ENCODE data around the gene PILRA. TPM values are rescaled to one million over a fixed set of nuclear protein-coding genes. Genes with fewer than 3 reads are reported as not detected.

Gene PILRA
- total and polyA plus RNA-seq, 2 experiments from 2014 or later, result 2.2 to 3.0 TPM

- Histone ChIP-seq H3K9me3 (ENCODE audit: low read depth) (no peaks in the 10 kb centered on the region), H3K4me3 (no peak overlapping the region), H3K4me1 (ENCODE audit: insufficient read depth) (no peaks in the 10 kb centered on the region), H2AFZ (no peak overlapping the region), H3K27ac (no peak overlapping the region), H3K27me3 (no peaks in the 10 kb centered on the region), H3K9me2 (replicated peaks; ENCODE audit: insufficient read depth) (no peaks in the 10 kb centered on the region), H3K79me2 (no peaks in the 10 kb centered on the region), H3K4me2 (no peak overlapping the region), H3K36me3 (replicated peaks; ENCODE audit: insufficient read depth, low read depth) (no peaks in the 10 kb centered on the region), H4K20me1 (ENCODE audit: insufficient read depth, poor library complexity, severe bottlenecking) (no peaks in the 10 kb centered on the region)
- no peak for TF ChIP-seq EZH2 (IDR thresholded peaks at IDR 0.05; ENCODE audit: borderline replicate concordance)
- TF ChIP-seq, protein P1, sequence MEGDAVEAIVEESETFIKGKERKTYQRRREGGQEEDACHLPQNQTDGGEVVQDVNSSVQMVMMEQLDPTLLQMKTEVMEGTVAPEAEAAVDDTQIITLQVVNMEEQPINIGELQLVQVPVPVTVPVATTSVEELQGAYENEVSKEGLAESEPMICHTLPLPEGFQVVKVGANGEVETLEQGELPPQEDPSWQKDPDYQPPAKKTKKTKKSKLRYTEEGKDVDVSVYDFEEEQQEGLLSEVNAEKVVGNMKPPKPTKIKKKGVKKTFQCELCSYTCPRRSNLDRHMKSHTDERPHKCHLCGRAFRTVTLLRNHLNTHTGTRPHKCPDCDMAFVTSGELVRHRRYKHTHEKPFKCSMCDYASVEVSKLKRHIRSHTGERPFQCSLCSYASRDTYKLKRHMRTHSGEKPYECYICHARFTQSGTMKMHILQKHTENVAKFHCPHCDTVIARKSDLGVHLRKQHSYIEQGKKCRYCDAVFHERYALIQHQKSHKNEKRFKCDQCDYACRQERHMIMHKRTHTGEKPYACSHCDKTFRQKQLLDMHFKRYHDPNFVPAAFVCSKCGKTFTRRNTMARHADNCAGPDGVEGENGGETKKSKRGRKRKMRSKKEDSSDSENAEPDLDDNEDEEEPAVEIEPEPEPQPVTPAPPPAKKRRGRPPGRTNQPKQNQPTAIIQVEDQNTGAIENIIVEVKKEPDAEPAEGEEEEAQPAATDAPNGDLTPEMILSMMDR (IDR thresholded peaks at IDR 0.05; ENCODE audit: poor library complexity), result no peak
- no peak for TF ChIP-seq EZH2phosphoT487 (IDR thresholded peaks at IDR 0.05; ENCODE audit: low read depth, severe bottlenecking, unreplicated experiment)
- WGBS (ENCODE audit: low lambda C conversion rate, missing lambda C conversion rate), result 89% methylated on average over 1 of the region's 1 CpG
- no peak for DNase-seq (ENCODE audit: low spot score)
These were observed 46.5 kb downstream of the PILRA start for GRCh38 chr7:100419660-100420226.

GRCh38 chr7:100423315-100423714, 50.0 kb downstream of the PILRA start:
- Histone ChIP-seq H3K9me3 (ENCODE audit: low read depth) (no peaks in the 10 kb centered on the region), H3K36me3 (replicated peaks; ENCODE audit: insufficient read depth, low read depth) (no peaks in the 10 kb centered on the region), H3K9me2 (replicated peaks; ENCODE audit: insufficient read depth) (no peaks in the 10 kb centered on the region), H3K4me1 (ENCODE audit: insufficient read depth) (no peaks in the 10 kb centered on the region), H4K20me1 (ENCODE audit: insufficient read depth, poor library complexity, severe bottlenecking) (no peaks in the 10 kb centered on the region), H3K27me3 (no peaks in the 10 kb centered on the region), H3K79me2 (no peaks in the 10 kb centered on the region), H2AFZ (no peak overlapping the region), H3K4me3 (no peak overlapping the region), H3K27ac (no peak overlapping the region), H3K4me2 (no peak overlapping the region)
- DNase-seq (ENCODE audit: low spot score), result no peak
- WGBS (ENCODE audit: low lambda C conversion rate, missing lambda C conversion rate), result 94% methylated on average over 6 of the region's 6 CpGs
- TF ChIP-seq EZH2 (IDR thresholded peaks at IDR 0.05; ENCODE audit: borderline replicate concordance) (no peak), EZH2phosphoT487 (IDR thresholded peaks at IDR 0.05; ENCODE audit: low read depth, severe bottlenecking, unreplicated experiment) (no peak)
- TF ChIP-seq, protein P1 (IDR thresholded peaks at IDR 0.05; ENCODE audit: poor library complexity), result no peak

DNA sequence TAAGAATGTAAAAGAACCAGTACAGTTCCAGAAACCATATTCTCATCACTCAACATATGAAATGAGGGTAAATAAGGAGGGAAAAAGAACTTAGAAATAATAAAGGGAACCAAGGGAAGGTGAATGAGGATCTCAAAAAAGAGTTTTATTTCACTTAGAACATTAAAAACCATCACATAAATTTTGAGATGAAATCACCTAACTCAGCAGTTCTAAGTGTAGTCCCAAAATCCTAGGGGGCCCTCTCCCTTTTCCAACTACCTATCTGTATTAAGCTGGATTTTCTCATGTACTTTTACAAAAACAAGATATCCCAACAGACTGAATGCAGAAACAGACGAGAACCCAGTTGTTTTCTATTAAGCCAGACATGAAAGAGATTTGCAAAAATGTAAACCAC, 52.1 kb downstream of the PILRA start:
- no peak for DNase-seq (ENCODE audit: low spot score)
- Histone ChIP-seq H3K27me3 (no peaks in the 10 kb centered on the region), H3K36me3 (replicated peaks; ENCODE audit: insufficient read depth, low read depth) (no peaks in the 10 kb centered on the region), H3K4me1 (ENCODE audit: insufficient read depth) (peaks cover under 1% of the 10 kb centered on the region), H4K20me1 (ENCODE audit: insufficient read depth, poor library complexity, severe bottlenecking) (no peaks in the 10 kb centered on the region), H3K9me3 (ENCODE audit: low read depth) (no peaks in the 10 kb centered on the region), H3K4me3 (no peak overlapping the region), H3K9me2 (replicated peaks; ENCODE audit: insufficient read depth) (no peaks in the 10 kb centered on the region), H3K27ac (no peak overlapping the region), H3K79me2 (peaks cover 4% of the 10 kb centered on the region), H2AFZ (no peak overlapping the region), H3K4me2 (no peak overlapping the region)
- 39% methylated on average over 1 of the region's 1 CpG for WGBS (ENCODE audit: low lambda C conversion rate, missing lambda C conversion rate)
- TF ChIP-seq EZH2 (IDR thresholded peaks at IDR 0.05; ENCODE audit: borderline replicate concordance) (no peak), EZH2phosphoT487 (IDR thresholded peaks at IDR 0.05; ENCODE audit: low read depth, severe bottlenecking, unreplicated experiment) (no peak)
- TF ChIP-seq, protein P1 (IDR thresholded peaks at IDR 0.05; ENCODE audit: poor library complexity), result no peak

GRCh38 chr7:100426516-100426915, 53.2 kb downstream of the PILRA start:
- Histone ChIP-seq H3K27ac (no peak overlapping the region), H2AFZ (no peak overlapping the region), H3K4me1 (ENCODE audit: insufficient read depth) (peaks cover 12% of the 10 kb centered on the region), H3K36me3 (replicated peaks; ENCODE audit: insufficient read depth, low read depth) (no peaks in the 10 kb centered on the region), H3K4me3 (no peak overlapping the region), H3K27me3 (no peaks in the 10 kb centered on the region), H3K4me2 (no peak overlapping the region), H3K9me2 (replicated peaks; ENCODE audit: insufficient read depth) (no peaks in the 10 kb centered on the region), H3K9me3 (ENCODE audit: low read depth) (no peaks in the 10 kb centered on the region), H4K20me1 (ENCODE audit: insufficient read depth, poor library complexity, severe bottlenecking) (no peaks in the 10 kb centered on the region), H3K79me2 (peaks cover 16% of the 10 kb centered on the region)
- no peak for DNase-seq (ENCODE audit: low spot score)
- TF ChIP-seq, protein P1 (IDR thresholded peaks at IDR 0.05; ENCODE audit: poor library complexity), result no peak
- TF ChIP-seq EZH2 (IDR thresholded peaks at IDR 0.05; ENCODE audit: borderline replicate concordance) (no peak), EZH2phosphoT487 (IDR thresholded peaks at IDR 0.05; ENCODE audit: low read depth, severe bottlenecking, unreplicated experiment) (no peak)

Measured in hepatocyte (in vitro differentiated cells).